Fibroblast of upper back skin (primary cell): ENCODE data around the gene PAX8.

Experiments
- DNase-seq: peaks from one replicate; pipeline ENCODE4 v3.0.0-alpha.2; 2013

The PAX8 gene

DNA sequence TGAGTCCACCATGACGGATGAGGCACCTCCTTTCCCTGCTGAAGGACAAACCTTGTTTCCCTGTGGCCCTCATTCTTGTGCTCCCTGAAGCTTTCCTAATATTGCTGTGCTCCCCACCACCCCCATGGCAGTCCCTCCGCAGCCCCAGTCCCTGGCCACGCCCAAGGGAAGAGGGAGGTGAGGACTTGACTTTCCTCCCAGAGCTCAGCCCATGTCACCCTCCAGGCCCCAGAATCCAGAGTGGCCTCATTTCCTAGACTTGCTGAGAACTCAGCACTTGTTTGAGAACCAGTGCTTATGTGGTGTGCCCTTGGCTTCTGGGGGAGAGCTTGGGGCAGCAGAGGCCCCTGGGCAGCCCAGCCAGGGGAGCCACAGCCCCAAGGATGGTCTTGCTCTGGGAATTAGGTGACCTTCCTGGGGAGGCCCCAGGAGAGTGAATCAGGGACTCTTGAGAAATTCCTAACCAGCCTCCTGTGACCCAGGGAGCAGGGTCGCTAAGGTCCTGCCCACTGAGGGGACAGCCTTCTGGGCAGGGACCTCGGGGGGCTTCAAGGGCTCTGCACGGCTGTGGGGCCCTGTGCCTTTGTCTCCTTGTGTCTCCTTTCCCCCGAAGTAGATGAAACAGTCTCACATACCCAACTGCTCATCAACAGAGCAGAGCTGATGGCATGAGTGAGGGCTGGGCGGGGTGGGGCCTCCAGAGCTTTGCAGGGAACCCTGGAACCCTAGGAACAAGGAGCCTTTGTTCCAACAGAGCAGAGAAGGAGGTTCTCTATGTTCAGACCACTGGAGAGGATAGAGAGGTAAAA is 77.0 kb downstream of the PAX8 start:
- DNase-seq, result no peak

DNA sequence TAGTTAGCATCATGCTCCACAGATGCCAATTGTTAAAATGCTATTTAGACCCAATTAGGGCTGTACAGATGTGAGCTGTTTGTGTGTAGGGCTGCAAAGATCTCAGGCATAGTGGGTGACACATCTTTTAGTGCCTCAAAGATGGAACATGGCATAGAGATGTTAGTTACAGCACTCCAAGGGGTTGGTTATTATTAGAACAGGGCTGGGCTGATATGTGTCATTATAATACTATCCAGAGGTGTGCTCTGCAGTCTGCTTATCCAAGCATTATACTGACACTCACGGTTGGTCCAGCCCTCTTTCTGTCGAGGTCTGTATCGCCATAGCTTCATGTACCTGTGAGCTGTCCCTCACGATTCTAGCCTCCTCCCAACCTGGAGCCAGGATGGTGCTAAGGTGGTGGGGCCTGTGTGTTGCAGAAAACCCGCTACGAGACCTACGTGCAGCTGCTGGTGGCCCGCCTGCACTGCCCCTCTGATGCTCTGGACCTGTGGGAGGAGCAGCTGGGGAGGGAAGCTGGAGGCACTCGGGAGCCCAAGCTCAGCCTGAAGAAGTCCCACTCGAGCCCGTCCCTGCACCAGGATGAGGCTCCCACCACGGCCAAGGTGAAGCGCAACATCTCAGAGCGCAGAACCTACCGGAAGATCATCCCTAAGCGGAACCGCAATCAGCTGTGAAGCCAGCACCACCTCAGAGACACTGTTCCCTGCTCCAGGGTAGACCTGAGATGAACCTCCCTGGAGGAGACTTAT is 77.8 kb downstream of the PAX8 start:
- DNase-seq, result no peak

DNA sequence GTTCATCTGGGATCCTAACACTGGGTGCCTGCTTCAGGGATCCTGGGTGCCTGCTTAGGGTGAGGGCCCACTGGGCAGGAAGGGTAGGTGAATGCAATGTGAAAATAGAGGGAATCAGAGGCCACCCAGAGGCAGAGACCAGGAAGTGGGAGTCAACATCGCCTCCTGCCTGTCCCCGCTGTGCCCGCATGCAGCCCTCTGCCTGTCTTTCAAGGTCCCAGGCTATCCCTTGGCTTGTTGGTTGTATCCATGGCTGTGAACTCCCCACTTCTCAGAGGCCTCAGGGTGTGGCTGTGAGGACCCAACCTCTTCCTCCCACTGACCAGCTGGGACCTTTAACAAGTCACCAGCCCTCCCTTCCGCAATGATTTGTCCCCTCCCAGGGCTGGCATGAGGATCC is 78.5 kb downstream of the PAX8 start:
- no peak for DNase-seq

DNA sequence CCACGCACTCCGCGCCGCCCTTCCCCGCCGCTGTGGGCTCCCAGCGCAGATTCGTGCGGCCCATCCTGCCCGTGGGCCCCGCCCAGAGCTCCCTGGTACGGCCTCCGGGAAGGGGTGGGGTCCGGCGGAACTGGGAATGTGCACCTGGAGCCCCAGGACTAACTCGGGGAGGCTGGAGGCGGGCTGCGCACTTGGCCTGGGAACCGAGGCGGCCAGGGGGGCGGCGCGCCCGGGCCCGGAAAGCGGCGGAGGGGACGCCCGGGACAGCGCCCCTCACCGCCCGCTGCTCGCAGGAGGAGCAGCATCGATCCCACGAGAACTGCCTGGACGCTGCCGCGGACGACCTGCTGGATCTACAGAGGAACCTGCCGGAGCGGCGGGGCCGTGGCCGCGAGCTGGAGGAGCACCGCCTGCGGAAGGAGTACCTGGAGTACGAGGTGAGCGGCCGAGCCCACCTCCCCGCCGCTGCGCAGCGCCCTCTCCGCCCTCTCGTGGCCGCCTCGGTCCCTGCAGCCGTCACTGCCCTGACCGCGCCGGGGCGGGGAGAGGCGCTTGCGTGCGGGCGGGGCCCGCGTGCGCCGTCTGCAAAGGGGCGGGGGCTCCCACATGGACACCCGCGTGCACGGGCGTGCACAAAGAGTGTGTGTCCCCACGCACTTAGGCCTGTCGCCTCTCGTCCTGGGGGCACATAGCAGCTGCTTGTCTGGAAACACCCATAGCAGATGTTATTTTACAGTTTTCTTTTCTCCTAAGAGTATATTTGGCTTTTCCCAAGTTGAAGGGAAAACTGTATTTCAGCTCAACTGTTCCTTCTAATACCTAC is 79.7 kb downstream of the PAX8 start:
- peak; percentile 73 for DNase-seq

DNA sequence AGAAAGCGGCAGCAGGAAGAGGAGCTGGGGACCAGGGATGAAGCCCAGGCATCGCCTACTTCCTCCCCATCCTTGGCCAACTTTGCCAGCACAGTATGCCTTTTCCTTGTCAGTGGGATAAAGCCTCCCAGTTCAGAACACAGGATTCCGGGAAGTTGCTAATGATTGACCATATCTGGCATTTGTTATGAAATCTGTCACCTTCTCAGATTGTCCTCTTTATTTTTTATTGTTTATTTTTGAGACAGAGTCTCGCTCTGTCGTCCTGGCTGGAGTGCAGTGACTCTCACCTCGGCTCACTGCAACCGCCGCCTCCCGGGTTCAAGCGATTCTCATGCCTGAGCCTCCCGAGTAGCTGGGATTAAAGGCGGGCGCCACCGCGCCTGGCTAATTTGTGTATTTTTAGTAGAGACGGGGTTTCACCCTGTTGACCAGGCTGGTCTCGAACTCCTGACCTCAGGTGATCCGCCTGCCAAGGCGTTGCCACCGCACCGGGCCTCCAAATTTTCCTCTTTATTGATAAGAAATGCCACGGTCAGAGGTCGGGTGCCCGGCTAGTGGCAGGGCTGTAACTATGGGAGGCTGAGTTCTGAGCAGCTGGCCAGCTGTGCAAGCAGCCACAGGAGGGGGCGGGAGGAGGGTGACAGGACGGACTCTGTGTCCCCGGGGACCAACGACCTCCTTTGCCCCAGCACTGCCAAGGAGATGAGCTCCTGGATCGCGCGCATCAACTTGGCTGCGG is 80.5 kb downstream of the PAX8 start:
- DNase-seq, result no peak

DNA sequence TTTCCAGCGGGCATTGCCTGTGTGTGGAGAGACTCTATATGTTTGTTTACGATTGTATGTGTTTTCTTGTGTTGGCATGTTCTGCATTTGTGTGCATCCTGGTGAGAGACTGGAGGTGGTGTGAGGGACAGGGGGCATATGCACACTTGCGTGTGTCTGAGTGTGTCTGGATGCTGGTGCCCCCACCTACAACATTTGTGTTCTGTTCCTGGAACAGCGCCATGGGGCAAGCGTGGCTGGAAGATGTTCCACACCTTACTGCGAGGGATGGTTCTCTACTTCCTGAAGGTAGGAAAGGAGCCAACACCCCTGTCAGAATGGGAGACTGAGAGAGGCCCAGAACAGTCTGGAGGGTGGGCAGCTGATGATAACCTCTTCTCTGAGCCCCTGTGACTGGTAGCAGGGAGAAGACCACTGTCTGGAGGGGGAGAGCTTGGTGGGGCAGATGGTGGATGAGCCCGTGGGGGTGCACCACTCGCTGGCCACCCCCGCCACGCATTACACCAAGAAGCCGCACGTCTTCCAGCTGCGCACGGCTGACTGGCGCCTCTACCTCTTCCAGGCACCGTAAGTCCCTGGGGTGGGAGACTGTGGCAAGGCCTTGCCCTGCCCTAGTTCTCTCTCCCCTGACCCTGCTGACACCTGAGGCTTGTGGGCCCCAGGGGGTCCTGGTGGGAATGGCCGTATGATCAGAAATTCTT is 81.2 kb downstream of the PAX8 start:
- DNase-seq, result no peak

DNA sequence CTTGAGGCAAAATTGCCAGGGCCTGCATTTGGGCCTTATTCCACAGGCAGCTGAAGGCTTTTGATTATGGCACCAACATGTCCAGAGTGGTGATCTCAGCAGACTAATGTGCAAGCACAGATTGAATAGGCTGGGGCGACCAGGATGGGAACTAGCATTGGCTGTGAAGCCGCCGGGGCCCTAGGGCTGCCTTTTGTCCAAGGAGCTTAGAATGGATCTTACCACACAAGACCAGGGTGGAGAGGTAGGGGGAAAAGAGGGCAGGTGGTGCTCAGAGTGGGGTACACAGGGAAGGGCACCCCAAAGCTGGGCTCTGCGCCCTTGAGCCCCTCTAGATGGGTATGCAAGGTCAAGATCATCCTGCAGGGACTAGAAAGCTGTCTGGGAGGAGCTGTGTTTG is 81.9 kb downstream of the PAX8 start:
- DNase-seq, result no peak

DNA sequence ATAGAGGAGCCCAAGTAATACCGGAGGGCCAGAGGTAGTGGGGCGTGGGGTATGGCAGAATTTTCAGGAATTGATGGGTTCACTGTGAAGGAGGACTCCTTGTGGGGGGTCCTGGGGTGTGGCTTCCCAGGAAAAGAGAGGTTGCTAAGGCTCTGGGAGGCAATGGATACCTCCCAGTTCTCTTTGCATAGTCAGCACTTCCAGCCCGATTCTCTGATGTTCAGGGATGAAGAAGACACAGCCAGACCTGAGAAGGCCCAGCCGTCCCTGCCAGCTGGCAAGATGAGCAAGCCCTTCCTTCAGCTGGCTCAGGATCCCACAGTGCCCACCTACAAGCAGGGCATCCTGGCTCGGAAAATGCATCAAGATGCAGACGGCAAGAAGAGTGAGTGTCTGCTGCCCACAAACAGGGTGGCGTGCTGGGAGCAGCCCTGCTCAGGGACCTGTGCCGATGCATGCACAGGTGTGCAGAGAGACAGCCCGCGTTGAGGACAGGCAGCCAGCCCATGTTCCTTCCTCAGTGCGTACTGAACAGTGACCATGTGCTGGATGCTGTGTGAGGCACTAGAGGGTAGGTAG is 82.7 kb downstream of the PAX8 start:
- no peak for DNase-seq

DNA sequence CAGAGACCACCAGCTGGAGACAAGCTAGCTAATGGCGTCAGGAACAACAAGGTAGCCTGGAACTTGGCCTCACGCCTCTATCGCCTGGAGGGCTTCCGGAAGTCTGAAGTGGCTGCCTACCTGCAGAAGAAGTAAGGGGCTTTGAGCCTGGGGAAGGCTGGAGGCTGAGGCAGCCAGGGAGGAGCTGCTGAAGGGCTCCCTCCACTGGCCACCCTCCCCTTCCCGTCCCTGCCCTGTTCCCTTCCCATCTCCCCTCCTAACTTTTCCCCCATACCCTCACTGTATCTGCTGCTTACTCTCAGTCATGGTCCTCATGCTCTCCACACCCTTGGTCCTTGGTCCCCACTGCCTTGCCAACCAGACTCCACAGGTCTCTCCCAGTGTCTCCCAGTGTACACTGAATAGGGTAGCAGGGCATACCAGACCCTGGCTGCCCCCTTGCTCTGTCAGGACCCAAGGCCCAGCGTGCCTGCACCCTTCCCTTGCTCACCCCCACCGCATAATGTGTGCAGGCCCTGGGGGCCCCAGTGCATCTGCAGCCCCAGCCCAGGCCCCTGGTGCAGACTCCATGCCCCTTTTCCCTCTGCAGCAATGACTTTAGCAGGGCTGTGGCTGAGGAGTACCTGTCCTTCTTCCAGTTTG is 86.1 kb downstream of the PAX8 start:
- DNase-seq, result no peak

DNA sequence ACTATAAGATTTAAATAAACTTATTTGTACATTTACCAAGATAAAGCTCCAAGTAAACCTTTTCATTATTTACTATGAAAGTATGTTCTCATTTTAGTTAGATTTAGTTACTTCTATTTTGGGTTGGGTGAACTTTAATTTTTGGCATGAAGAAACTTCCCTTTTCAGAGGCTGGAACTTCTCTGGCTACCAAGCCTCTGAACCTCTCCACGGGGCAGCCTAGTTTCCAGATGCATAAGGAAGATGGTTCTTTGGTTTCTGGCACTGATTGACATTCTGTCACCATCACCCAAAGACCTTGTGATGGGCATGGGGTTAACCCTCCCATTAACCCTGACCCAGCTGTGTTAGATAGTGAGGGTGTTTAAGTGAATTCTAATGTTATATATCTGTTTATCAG is 87.8 kb downstream of the PAX8 start:
- DNase-seq, result no peak

DNA sequence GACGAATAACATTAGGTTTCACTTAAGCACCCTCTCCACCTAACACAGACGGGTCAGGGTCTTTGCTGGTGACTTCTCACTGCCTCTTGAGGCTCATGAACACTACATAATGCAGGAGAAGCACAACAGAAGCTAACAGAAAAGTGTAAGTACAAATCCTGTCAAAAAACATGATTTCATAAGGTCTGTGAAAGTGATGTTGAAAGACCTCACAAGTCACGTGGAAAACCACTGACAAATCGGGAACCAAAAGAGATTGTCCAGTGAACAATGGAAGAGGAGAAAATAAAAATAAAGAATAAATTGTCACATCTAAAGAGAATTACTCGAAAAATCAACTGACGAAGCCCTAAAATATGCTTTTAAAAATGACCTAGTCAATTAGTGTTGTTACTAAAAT is 91.0 kb downstream of the PAX8 start:
- no peak for DNase-seq

DNA sequence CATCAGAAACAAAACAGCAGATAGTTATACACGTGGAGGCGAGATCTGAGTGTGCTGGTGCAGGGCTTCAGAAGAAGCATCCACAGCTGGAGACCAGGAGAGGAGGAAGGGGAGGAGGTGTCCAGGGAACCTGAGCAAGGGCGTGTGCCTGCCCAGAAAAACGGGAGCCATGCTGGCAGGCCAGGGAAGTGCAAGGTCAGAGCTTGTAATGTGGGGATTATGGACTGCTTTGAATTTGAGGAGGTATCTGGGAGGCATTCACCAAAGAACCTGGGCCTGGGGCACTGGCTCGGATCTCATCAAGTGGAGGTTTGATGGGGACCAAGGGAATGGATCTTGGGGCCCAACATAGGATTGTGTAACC is 92.3 kb downstream of the PAX8 start:
- DNase-seq, result no peak

DNA sequence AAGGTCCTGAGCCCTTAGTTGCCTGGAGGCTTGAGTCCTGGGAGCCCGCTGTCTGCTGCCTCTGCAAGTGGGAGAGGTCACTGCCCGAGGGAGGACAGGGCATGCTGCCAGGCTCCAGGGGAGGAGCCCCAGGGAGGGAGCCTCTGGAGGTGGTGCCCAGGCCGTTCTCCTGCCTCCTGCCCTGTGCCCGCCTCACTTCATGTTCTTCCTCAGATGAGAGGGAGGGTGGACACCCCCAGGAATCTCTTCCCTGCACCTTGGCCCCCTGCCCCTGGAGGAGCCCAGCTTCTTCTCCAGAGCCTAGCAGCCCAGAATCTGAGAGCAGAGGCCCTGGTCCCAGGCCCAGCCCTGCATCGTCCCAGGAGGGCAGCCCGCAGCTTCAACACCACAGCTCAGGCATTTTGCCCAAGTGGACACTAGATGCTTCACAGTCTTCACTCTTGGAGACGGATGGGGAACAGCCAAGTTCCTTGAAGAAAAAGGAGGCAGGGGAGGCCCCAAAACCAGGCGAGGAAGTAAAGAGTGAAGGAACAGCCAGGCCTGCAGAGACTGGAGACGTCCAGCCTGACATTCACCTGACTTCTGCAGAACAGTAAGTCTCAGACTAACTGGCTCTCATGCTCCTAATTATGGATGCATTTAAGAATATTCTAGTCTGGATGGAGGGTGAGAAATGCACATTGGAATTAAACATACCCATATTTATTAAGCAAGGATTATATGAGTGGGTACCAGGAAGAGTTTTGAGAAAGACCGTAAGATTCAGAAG is 92.9 kb downstream of the PAX8 start:
- no peak for DNase-seq

DNA sequence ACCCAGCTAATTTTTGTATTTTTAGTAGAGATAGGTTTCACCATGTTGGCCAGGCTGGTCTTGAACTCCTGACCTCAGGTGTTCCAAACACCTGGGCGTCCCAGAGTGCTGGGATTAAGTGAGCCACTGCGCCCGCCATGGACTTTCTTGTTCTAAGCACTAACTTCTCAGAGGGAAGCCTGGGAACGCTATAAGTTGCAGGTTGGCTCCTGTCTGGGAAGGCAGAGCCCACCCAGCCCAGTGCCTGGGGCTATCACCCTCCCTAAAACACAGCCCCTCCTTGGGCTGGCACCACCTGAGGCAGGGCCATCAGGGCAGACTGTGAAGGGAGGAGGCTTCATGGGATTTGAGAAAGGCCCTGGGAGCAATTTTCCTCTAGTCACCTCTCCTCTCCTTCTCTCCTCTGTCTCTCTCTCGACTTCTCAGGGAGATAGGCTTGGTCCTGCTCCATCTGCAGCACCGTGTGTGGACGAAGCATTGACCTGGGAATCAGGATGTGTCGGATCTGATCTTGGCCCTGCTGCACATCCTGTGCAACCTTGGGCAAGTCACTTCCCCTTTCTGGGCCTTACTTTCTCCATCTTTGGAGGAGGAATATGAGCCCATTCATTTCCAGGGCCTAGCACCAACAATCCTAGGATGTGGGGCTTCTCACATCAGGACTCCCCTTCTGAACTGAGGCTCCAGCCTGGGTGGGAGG is 94.0 kb downstream of the PAX8 start:
- no peak for DNase-seq

DNA sequence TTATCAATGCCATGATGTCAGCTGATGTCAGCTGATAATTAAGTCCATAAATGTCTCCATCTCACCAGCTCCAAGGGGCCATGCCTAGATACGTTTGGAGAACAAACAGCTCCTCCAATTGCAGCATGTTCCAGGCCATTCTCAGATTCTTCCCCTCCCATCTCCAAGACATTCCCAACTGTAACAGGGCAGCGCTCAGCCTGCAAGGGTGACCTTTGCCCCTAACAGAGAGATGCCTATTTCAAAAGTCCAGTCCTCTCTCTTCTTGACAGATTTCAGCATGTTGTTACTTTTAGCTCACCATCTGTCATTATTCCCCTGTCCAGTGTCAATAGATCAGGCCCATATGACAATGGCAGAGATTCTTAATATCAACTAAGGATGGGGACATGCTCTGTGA is 95.0 kb downstream of the PAX8 start:
- no peak for DNase-seq

DNA sequence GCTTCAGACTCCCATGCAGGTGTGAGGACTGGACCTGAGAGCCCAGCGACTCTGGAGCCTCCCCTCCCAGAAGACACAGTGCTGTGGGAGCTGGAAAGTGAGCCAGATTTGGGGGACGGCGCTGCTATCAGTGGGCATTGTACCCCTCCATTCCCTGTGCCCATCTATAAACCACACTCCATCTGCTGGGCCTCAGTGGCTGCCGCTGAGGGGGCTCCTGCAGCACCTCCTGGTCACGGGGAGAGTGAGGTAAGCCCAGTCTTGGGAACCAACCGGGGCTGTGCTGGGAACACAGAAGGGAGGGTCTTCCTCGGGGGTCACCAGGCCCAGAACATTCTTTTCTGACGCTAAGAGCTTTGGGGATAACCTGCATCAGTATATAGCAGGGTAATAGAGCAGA is 95.5 kb downstream of the PAX8 start:
- DNase-seq, result no peak

DNA sequence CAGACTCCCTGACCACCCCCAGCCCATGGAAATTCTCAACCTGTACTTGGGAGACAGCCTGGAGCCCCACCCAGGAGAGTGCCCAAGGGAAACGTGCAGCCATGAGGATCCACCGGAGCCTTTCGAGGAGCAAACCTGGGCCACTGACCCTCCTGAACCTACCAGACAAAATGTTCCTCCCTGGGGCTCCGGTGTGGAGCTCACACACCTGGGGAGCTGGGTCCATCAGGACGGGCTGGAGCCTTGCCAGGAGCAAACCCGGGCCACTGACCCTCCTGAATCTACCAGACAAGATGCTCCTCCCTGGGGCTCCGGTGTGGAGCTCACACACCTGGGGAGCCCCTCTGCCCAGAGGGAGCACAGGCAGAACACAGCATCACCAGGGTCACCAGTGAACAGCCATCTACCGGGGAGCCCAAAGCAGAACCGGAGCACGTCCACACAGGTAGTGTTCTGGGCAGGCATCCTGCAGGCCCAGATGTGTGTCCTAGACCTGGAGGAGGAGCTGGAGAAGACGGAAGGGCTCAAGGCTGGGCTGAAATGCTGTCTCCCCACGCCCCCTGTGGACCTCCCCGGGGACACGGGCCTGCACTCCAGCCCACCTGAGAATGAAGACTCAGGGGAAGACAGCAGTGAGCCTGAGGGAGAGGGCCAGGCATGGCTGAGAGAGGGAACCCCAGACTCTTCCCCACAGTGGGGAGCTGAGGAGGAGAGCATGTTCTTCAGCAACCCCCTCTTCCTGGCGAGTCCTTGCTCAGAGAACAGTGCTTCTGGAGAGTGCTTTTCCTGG is 96.1 kb downstream of the PAX8 start:
- no peak for DNase-seq

DNA sequence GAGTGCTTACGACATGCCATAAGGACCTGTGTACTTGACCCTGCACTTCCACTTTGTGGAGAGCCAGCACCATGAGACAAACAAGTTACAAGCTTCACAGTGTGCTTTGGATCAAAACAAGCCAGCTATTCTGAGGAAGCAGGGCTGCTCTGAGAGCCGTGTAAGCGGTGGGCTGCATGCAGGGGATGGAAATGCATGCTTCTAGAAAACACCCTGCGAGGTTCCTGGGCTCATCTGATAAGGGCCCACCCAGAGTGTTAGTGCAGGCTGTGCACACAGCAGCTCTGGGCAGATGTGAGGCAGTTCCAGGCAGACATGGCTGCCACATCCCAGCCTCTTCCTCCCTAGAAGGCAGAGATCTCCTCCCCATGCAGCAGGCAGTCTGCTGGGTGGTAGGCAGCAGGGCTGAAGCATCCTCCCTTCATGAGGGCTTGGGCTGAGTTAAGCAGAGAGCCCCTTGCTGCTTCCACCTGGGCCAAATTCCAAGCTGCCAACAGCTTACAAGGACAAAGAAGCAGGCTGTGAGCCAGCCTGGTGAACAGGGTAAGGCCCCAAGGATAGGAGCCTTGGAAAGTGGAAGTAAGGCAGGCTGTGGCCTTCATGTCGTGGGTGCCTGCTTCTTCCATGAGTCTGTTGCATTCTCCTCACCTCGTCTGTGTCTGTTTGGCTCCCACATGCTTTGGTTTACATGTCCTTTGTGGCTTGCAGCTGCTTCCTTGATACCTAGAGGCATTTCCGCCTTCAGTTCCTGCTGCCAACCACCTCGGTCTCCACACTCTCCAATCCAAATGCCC is 97.3 kb downstream of the PAX8 start:
- no peak for DNase-seq
